PC-3 (cell line): ENCODE results near the gene OSBPL6. TPM values are rescaled to one million over a fixed set of nuclear protein-coding genes. Genes with fewer than 3 reads are reported as not detected.

Source experiments
- ATAC-seq: fragments of 200-7000 bp; cut with Tn5 transposase; 2 replicates; pipeline ENCODE4 v1.9.1; 2020; ENCODE audit warnings: mild to moderate bottlenecking, moderate library complexity
- BruUV-seq: library from RNA; stranded (reverse); fragments of 400-500 nt; replicated peaks from 2 replicates; lab custom pipeline; 2021; lab: Mats Ljungman, UMichigan
- CTCF ChIA-PET: fragments of 300-600 bp; sonication (Branson Sonifier 250); formaldehyde crosslinking; loops from one replicate; lab custom pipeline; 2022; ENCODE audit warnings: antibody characterized with exemption; lab: Charles Lee
- POLR2A ChIA-PET: fragments of 300-600 bp; sonication (Branson Sonifier 250); formaldehyde crosslinking; loops from one replicate; lab custom pipeline; 2022; ENCODE audit warnings: antibody characterized with exemption; ENCODE audit not compliant: unreplicated experiment; lab: Charles Lee
- DNase-seq: peaks from one replicate; pipeline ENCODE4 v3.0.0-alpha.2; 2015
- H2AFZ ChIP-seq: fragments of 300-600 bp; sonication (generic); 2 replicates; pipeline ENCODE4 v1.6.0; 2016; ENCODE audit warnings: antibody characterized with exemption, low read length
- H3F3A ChIP-seq: fragments of 300-600 bp; sonication (generic); one replicate; pipeline ENCODE4 v1.6.0; 2017; ENCODE audit warnings: antibody characterized with exemption, low read length, control low read depth, mild to moderate bottlenecking; ENCODE audit not compliant: unreplicated experiment
- H3K27ac ChIP-seq: fragments of 300-600 bp; sonication (generic); 2 replicates; pipeline ENCODE4 v1.5.1; 2016; ENCODE audit warnings: mild to moderate bottlenecking, low read length
- H3K27me3 ChIP-seq: fragments of 300-600 bp; sonication (generic); 2 replicates; pipeline ENCODE4 v1.6.1; 2016; ENCODE audit warnings: low read length, mixed read lengths
- H3K36me3 ChIP-seq: fragments of 300-600 bp; sonication (generic); 2 replicates; pipeline ENCODE4 v1.6.1; 2016; ENCODE audit warnings: low read depth, mixed run types, low read length, mixed read lengths
- H3K4me1 ChIP-seq: fragments of 300-600 bp; sonication (generic); 2 replicates; pipeline ENCODE4 v1.5.1; 2016; ENCODE audit warnings: low read length; ENCODE audit not compliant: insufficient read depth
- H3K4me2 ChIP-seq: fragments of 300-600 bp; sonication (generic); 2 replicates; pipeline ENCODE4 v1.6.0; 2016; ENCODE audit warnings: low read length
- H3K4me3 ChIP-seq: fragments of 300-600 bp; sonication (generic); 2 replicates; pipeline ENCODE4 v1.5.1; 2016; ENCODE audit warnings: mild to moderate bottlenecking, low read length, mixed read lengths
- H3K79me2 ChIP-seq: fragments of 300-600 bp; sonication (generic); 2 replicates; pipeline ENCODE4 v1.6.1; 2017; ENCODE audit warnings: low read length, mixed read lengths
- H3K9ac ChIP-seq: fragments of 300-600 bp; sonication (generic); 2 replicates; pipeline ENCODE4 v1.6.0; 2016; ENCODE audit warnings: mild to moderate bottlenecking, low read length
- H3K9me2 ChIP-seq: fragments of 300-600 bp; sonication (generic); replicated peaks from 2 replicates; pipeline ENCODE4 v1.6.1; 2016; ENCODE audit warnings: mixed run types, low read length, mixed read lengths
- H3K9me3 ChIP-seq: fragments of 300-600 bp; sonication (generic); 2 replicates; pipeline ENCODE4 v1.6.1; 2016; ENCODE audit warnings: low read length, mixed read lengths
- H4K20me1 ChIP-seq: fragments of 300-600 bp; sonication (generic); 2 replicates; pipeline ENCODE4 v1.6.1; 2016; ENCODE audit warnings: low read length, mixed read lengths
- CTCF ChIP-seq: fragments of 300-600 bp; sonication (generic); conservative IDR thresholded peaks from 2 replicates; pipeline ENCODE4 v1.5.1; 2017; ENCODE audit warnings: antibody characterized with exemption, low read depth, mild to moderate bottlenecking, low read length
- EZH2 ChIP-seq: fragments of 300-600 bp; sonication (generic); IDR thresholded peaks from one replicate; pipeline ENCODE4 v1.6.1; 2017; ENCODE audit warnings: antibody characterized with exemption, mild to moderate bottlenecking, low read length; ENCODE audit not compliant: unreplicated experiment
- EZH2phosphoT487 ChIP-seq: fragments of 300-600 bp; sonication (generic); IDR thresholded peaks from 2 replicates; pipeline ENCODE4 v1.6.1; 2018; ENCODE audit warnings: mild to moderate bottlenecking, antibody characterized with exemption, low read length, borderline replicate concordance
- intact Hi-C: fragments of 100-400 bp; cut with micrococcal nuclease; formaldehyde crosslinking; loops from 2 replicates; pipeline ENCODE4 v1.9.0; 2023
- total RNA-seq: library from RNA; depleted of rRNA; stranded (reverse); fragments of >200 nt; gene quantifications from 2 replicates; pipeline ENCODE4 v1.2.3, GENCODE V29; 2014

OSBPL6 gene
- total RNA-seq, 1 experiment from 2014 or later = 4.0 TPM

- H3K27ac ChIP-seq = peak overlapping the region; percentile 58
- H3K9me3 ChIP-seq = no peaks in the 10 kb centered on the region
- no peaks in the 10 kb centered on the region for H4K20me1 ChIP-seq
- H3K79me2 ChIP-seq = no peaks in the 10 kb centered on the region
- POLR2A ChIA-PET = no interaction called here
- H2AFZ ChIP-seq = no peak overlapping the region
- ATAC-seq (peak; percentile 73), DNase-seq (peak; percentile 87)
- no peaks in the 10 kb centered on the region for H3F3A ChIP-seq
- H3K4me2 ChIP-seq = peak overlapping the region; percentile 12
- intact Hi-C loops = no loop called here
- no peaks in the 10 kb centered on the region for H3K9me2 ChIP-seq
- TF ChIP-seq EZH2 (no peak), EZH2phosphoT487 (no peak), CTCF (no peak)
- no peak overlapping the region for H3K4me3 ChIP-seq
- BruUV-seq = no TSS peak
- peaks cover 26% of the 10 kb centered on the region for H3K4me1 ChIP-seq
- CTCF ChIA-PET = no interaction called here
- H3K36me3 ChIP-seq = no peaks in the 10 kb centered on the region
- H3K27me3 ChIP-seq = no peaks in the 10 kb centered on the region
- no peak overlapping the region; the same call in 1 of the 2 replicates for H3K9ac ChIP-seq
Observed at GRCh38 chr2:178241844-178242551, 47.7 kb downstream of the OSBPL6 start.

- H3K27ac ChIP-seq = peak overlapping the region; percentile 58
- no peaks in the 10 kb centered on the region for H3F3A ChIP-seq
- no peaks in the 10 kb centered on the region for H4K20me1 ChIP-seq
- 0 out of 2 replicates have a peak overlapping the region, but pooled peaks have one; percentile 7 for H3K9ac ChIP-seq
- no peaks in the 10 kb centered on the region for H3K9me2 ChIP-seq
- H3K79me2 ChIP-seq = no peaks in the 10 kb centered on the region
- DNase-seq (no peak), ATAC-seq (no peak)
- intact Hi-C loops = no loop called here
- no peak overlapping the region for H2AFZ ChIP-seq
- peaks cover 23% of the 10 kb centered on the region for H3K4me1 ChIP-seq
- CTCF ChIA-PET = no interaction called here
- H3K9me3 ChIP-seq = no peaks in the 10 kb centered on the region
- no peaks in the 10 kb centered on the region for H3K36me3 ChIP-seq
- BruUV-seq = no TSS peak
- H3K4me2 ChIP-seq = peak overlapping the region; percentile 12; the same call in 1 of the 2 replicates
- H3K4me3 ChIP-seq = no peak overlapping the region
- no peak for TF ChIP-seq CTCF
- no peak for TF ChIP-seq EZH2phosphoT487
- no peak for TF ChIP-seq EZH2
- no peaks in the 10 kb centered on the region for H3K27me3 ChIP-seq
- POLR2A ChIA-PET = no interaction called here
Observed at GRCh38 chr2:178242552-178242883, 48.2 kb downstream of the OSBPL6 start.

DNA sequence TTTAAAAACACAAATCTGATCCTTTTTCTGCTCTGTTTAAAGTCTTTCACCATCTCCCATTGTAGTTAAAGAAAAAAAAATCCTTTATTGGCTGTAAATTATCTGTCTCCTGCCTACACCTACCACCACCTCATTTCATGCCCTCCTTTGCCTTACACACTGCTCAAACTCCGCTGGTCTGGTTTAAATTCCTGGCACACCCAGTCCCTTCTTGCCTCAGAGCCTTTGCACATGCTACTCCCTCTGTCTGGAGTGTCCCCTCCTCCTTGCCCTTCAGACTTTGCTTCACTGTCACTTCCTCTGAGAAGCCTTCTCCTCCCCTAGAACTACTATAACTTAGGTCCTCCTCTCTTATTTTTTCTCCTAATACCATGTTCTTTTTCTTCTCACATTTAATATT lies 49.6 kb downstream of the OSBPL6 start:
- no peak for ATAC-seq

More for the DNA sequence above, 49.6 kb downstream of the OSBPL6 start:
- no peak for DNase-seq
- Histone ChIP-seq H3K4me2 (no peak overlapping the region), H3K9me3 (no peaks in the 10 kb centered on the region), H3K27ac (no peak overlapping the region), H3K79me2 (no peaks in the 10 kb centered on the region), H3K9ac (no peak overlapping the region), H3K9me2 (no peaks in the 10 kb centered on the region), H2AFZ (no peak overlapping the region), H3K36me3 (no peaks in the 10 kb centered on the region), H3K27me3 (no peaks in the 10 kb centered on the region), H3K4me3 (no peak overlapping the region), H4K20me1 (no peaks in the 10 kb centered on the region), H3K4me1 (peaks cover 10% of the 10 kb centered on the region), H3F3A (no peaks in the 10 kb centered on the region)
- intact Hi-C loops = no loop called here
- CTCF ChIA-PET = no interaction called here
- POLR2A ChIA-PET = no interaction called here
- no peak for TF ChIP-seq EZH2phosphoT487
- no peak for TF ChIP-seq EZH2
- TF ChIP-seq CTCF = no peak
- BruUV-seq = no TSS peak
